ENCODE measurements around the gene ITPRID1.

ITPRID1 gene

DNA sequence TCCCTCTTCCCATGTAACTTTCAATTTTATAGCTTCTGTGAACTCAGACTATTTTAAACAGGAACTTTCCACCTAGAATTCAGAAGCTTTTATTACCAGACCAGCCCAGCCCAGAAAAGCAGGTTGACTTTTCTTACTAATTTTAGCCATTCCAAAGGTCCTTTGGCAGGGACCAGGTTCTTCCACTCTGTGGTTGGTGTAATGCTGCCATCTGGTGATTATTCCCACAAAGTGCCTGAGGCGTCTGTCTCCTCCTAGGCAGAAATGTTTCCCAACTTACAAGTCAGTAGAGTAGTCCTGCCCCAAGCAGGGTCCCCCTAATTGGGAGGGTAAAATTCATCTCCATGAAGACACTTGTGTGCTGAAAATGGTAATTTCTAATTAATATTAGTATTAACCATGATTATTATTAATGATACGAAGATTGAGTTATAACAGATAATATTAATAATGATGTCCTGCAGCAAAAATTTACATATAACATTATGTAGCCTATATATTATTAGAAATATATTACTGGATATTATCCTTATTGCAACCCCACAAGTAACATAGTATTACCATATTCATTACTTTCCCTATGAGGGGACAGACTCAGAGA is 120.1 kb downstream of the ITPRID1 start:
- peak; percentile 35 for DNase-seq

DNA sequence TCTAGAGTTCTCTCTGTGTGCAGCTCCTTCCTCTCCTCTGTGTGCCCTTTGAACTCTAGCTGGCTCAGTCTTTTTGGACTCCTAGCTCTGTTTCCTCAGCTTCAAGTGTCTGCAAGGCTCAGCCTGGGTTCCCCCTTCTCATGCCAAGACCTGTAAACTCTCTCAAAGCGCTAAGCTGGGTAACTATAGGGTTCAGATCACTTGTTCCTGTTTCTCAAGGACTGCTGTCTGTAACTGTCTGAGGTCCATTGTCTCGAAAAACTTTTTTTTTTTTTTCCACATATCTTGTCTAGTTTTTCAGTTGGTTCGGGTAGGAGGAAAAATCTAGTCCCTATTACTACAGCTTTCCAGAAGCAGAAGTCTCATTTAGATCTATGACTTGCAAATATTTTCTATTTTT is 126.5 kb downstream of the ITPRID1 start:
- DNase-seq, result no peak

DNA sequence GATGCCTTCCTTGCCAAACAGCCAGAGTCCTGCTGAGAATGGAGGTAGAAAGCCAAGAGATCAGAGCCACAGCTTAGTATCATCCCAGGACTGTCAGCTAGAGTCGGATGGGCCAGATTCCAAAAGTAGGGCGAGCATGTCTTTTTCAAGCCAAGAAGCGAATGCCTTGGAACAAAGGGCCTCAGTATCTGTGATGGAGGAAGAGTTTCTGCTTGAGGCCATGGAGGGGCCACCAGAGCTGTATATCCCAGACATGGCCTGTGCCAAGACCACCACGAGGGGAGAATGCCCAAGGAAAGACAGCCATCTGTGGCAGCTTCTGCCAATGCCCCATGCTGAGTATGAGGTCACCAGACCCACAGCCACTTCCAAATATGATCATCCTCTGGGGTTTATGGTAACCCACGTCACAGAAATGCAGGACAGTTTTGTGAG is 128.8 kb downstream of the ITPRID1 start:
- no peak for DNase-seq

- DNase-seq, result no peak
Measured at GRCh38 chr7:31646942-31647341, 133.1 kb downstream of the ITPRID1 start.

DNA sequence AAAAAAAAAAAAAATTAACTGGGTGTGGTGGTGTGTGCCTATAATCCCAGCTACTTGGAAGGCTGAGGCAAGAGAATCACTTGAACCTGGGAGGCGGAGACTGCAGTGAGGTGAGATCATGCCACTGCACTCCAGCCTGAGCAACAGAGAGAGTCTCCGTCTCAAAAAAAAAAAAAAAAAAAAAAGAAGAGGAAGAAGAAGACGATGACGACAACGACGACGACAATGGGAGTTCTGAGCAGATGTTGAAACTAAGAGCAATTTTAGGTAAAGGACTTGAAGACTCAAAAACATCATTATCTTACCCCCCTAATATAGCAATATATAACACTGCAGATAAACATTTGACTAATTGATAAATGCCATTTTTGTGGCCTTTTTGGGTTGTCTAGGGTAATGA is 133.6 kb downstream of the ITPRID1 start:
- DNase-seq, result no peak

- DNase-seq, result peak; percentile 10
Measured at GRCh38 chr7:31648288-31648687, 134.4 kb downstream of the ITPRID1 start.

GRCh38 chr7:31648880-31649279 is 135.0 kb downstream of the ITPRID1 start:
- no peak for DNase-seq

DNA sequence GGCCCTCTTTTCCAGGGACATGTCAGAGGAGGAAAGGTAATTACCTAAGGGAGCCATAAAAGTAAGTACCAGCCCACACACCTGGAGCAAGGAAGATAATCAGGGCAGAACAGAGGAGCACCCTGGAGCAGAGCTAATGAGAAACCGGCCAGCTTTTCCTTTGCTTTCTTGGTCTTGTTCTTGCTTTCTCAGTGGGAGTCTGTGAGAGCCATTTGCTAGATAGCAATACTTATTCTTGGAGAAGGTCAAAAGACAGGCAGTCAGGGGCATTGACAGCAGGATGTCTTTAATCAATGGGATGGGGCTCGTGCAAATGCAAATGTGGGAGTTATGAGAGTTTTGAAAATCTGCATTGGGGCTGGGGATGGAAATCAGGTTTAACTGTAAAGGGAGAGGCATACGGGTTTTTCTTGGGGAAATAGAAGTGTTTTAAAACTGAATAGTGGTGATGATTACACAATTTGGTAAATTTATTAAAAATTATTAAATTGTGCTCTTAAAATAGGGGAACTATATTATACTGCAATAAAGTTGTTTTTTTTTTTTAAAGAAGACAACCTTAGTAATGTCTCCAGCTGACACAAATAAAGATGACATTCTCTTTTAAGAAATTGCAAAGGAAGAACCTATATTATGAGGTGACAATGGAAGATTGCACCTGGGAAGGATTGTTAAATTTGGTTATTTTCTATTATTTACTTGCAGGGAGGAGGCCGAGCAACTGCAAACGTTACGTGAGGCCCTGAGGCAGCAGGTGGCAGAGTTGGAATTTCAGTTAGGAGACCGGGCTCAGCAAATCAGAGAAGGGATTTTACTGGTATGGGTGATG is 137.6 kb downstream of the ITPRID1 start:
- no peak for DNase-seq

DNA sequence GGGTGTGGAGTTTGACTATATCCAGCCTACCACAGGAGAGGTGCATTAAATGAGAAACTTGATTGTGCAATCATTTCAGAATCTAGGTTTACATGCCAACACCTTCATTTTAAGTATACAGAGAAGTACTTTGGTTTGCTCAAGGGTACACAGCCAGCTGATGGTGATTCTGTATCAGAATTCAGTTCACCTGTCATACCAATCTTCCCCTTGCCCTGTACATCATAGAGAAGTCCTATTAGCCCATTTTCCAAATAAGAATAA is 138.1 kb downstream of the ITPRID1 start:
- no peak for DNase-seq

GRCh38 chr7:31663072-31663471 is 149.2 kb downstream of the ITPRID1 start:
- no peak for DNase-seq

DNA sequence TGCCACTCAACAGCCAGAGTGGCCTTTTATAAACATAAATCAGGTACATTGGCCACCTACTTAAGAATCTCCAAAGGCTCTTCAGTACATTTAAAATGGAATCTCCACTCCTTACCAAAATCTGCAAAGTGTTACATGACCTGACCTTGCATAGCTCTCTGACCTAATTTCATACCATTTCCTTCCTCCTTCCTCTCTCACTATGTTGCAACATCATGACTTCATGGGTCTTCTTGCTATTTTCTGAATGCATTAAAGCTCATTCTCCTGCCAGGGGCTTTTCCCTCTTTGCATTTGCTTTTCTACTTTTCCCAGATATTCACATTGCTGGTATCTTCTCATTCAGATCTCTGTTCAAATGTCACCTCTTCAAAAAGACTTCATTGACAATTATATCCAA is 151.0 kb downstream of the ITPRID1 start:
- no peak for DNase-seq

GRCh38 chr7:31665546-31665945 is 151.7 kb downstream of the ITPRID1 start:
- DNase-seq, result no peak

- DNase-seq, result no peak
Measured at GRCh38 chr7:31669461-31669860, 155.6 kb downstream of the ITPRID1 start.

- no peak for DNase-seq
Measured at GRCh38 chr7:31679574-31680305, 165.8 kb downstream of the ITPRID1 start.

DNA sequence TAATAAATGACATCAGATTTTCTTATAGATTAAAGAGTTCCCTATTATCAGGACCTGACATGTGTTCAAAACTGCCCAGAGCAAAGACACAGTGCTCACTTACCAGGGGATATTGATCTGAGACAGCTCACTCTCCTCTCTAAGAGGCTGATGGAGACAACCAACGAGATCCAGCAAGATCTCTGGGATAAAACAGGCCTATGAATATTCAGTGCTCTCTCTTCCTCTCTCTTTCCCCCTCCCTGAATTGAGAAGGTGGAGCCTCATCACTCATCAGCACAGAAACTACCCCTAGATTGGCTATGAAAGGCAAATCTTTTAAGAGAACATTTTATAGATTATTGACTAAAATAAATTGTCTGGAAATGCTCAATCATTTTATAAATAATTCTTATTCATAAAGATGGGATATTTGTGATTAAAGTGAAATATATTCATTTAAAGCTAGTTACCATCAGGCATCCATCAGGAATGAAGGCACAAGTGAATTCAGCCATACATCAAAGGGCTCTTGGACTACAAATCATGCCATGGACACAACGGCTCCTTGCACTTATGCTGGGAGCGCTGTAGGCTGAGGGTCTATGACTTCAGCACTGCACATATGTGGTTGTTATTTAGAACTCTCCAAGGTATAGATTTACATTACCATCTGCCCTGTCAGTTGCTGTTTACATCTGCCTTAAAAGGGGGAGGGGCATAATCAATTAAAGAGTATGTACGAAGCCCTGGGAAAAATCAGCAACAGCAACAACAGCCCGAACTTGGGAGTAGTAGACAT is 169.7 kb downstream of the ITPRID1 start:
- no peak for DNase-seq

DNA sequence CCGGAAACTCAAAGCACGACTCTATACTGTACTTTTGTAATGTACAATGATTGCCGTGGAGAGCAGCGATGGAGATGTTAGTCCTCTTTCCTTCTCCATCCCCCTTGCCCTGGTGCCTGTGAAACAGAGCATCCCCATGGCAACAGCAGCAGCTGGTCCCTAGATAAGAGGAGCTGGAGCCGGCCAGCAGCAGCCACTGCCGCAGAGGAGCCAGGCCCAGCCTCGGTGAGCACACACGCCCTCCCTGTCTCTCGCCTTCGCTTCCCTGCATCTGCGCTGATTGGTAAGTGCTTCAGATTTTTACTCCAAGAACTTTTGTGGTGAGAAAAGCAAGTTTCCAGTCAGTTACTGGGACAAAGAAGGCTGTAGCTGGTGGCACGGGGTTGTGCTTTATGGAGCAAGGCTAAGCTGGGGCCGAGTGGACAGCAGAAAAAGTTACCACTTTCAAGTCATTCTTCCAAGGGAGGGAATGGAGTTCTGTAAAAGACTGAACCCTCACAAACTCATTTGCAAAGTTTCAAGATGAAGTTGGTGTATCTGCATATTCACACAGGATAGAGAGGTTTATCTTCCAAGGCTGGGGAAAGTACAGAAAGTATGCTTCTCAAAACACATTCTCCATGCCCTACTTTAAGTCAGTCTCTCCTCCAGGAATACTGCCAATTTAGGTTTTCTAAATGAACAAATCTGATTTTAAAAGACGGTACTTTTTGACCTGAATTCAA is 173.3 kb downstream of the ITPRID1 start, which contains the start of gene PPP1R17:
PPP1R17 (plus strand) TSS at position 192 of the 725 bp plus-strand sequence. CDS start 5,227 bp downstream, outside the sequence.
- DNase-seq, result no peak

- DNase-seq, result no peak
Measured at GRCh38 chr7:31688372-31688771, 174.5 kb downstream of the ITPRID1 start.

GRCh38 chr7:31688996-31689395 is 175.1 kb downstream of the ITPRID1 start:
- DNase-seq, result no peak

GRCh38 chr7:31690935-31691334 is 177.0 kb downstream of the ITPRID1 start:
- no peak for DNase-seq

DNA sequence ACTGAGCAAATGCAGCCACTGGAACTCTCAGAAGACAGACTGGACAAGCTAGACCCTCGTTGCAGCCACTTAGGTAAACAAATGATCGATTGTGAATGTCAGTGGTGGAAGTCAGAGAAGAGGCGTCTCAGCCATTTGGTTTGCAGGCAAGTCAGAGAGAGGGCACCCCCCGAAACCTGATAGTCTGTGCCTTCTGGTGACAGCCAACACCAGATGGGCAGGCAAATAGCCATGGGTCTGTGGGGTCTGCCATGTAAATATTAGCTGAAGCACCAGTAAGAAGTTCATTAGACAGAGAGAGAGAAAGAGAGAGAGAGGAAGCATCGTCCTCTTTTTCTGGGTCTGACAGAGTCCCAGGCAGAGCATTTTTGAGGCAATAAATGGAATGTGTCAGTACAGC is 178.6 kb downstream of the ITPRID1 start:
- DNase-seq, result no peak

DNA sequence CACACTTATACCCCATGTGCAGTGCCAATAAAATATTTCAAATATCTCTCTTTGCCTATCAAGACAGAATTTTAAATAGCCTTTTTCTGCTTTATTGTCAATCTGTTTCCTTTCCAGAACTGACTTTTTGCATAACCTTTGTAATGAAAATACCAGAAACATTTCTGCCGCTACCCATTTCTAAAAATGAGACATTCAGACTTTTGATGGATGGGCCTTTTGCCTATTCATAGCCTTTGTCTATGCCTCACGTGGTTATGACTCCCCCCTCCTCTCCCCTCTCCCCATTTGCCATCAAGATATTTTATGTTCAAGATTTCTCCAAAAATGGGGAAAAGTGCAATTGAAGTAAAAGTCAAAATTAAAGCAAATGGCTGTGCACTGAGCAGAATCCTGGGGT is 179.0 kb downstream of the ITPRID1 start:
- no peak for DNase-seq
